Measurements from ENCODE around the gene GPNMB. TPM values are rescaled to one million over a fixed set of nuclear protein-coding genes. Genes with fewer than 3 reads are reported as not detected.

Gene GPNMB
- total and polyA plus RNA-seq, 4 donors, result 4.4 to 47.6 (median 26.6) TPM

- Histone ChIP-seq H3K4me3 (ENCODE audit: low read depth, low read length) (no peak overlapping the region), H3K27me3 (ENCODE audit: control insufficient read depth, insufficient read depth, low read length) (no peaks in the 10 kb centered on the region), H3K9me3 (ENCODE audit: control insufficient read depth, insufficient read depth, low read length) (no peaks in the 10 kb centered on the region), H3K27ac (ENCODE audit: low read depth, low read length) (no peak overlapping the region), H3K36me3 (ENCODE audit: control insufficient read depth, insufficient read depth, low read length) (no peaks in the 10 kb centered on the region), H3K4me1 (ENCODE audit: control insufficient read depth, insufficient read depth, low read length) (no peaks in the 10 kb centered on the region)
- 95% methylated on average over 2 of the region's 4 CpGs for WGBS (ENCODE audit: insufficient coverage)
- DNase-seq (ENCODE audit: low read depth in 4 of 6, low spot score in 6 of 6), result no peak
Observed at GRCh38 chr7:23292623-23293022, 46.0 kb downstream of the GPNMB start.

- Histone ChIP-seq H3K27me3 (ENCODE audit: control insufficient read depth, insufficient read depth, low read length) (no peaks in the 10 kb centered on the region), H3K4me3 (ENCODE audit: low read depth, low read length) (no peak overlapping the region), H3K9me3 (ENCODE audit: control insufficient read depth, insufficient read depth, low read length) (no peaks in the 10 kb centered on the region), H3K27ac (ENCODE audit: low read depth, low read length) (no peak overlapping the region), H3K36me3 (ENCODE audit: control insufficient read depth, insufficient read depth, low read length) (no peaks in the 10 kb centered on the region), H3K4me1 (ENCODE audit: control insufficient read depth, insufficient read depth, low read length) (no peaks in the 10 kb centered on the region)
- WGBS (ENCODE audit: insufficient coverage), result 91% methylated on average over 9 of the region's 12 CpGs
- DNase-seq (ENCODE audit: low read depth in 4 of 6, low spot score in 6 of 6), result no peak
Observed at GRCh38 chr7:23293500-23294073, 47.0 kb downstream of the GPNMB start.

- Histone ChIP-seq H3K4me1 (ENCODE audit: control insufficient read depth, insufficient read depth, low read length) (peaks cover 2% of the 10 kb centered on the region), H3K27me3 (ENCODE audit: control insufficient read depth, insufficient read depth, low read length) (no peaks in the 10 kb centered on the region), H3K27ac (ENCODE audit: low read depth, low read length) (no peak overlapping the region), H3K9me3 (ENCODE audit: control insufficient read depth, insufficient read depth, low read length) (no peaks in the 10 kb centered on the region), H3K36me3 (ENCODE audit: control insufficient read depth, insufficient read depth, low read length) (no peaks in the 10 kb centered on the region), H3K4me3 (ENCODE audit: low read depth, low read length) (no peak overlapping the region)
- DNase-seq (ENCODE audit: low read depth in 4 of 6, low spot score in 6 of 6), result no peak
- WGBS (ENCODE audit: insufficient coverage), result 89% methylated on average over 5 of the region's 6 CpGs
Observed at GRCh38 chr7:23294549-23295400, 48.2 kb downstream of the GPNMB start.

- H3K4me1 ChIP-seq (ENCODE audit: control insufficient read depth, insufficient read depth, low read length), result peaks cover 4% of the 10 kb centered on the region
- H3K27me3 ChIP-seq (ENCODE audit: control insufficient read depth, insufficient read depth, low read length), result no peaks in the 10 kb centered on the region
- H3K4me3 ChIP-seq (ENCODE audit: low read depth, low read length), result no peak overlapping the region
- no peak overlapping the region for H3K27ac ChIP-seq (ENCODE audit: low read depth, low read length)
- no peaks in the 10 kb centered on the region for H3K36me3 ChIP-seq (ENCODE audit: control insufficient read depth, insufficient read depth, low read length)
- no peaks in the 10 kb centered on the region for H3K9me3 ChIP-seq (ENCODE audit: control insufficient read depth, insufficient read depth, low read length)
- DNase-seq (ENCODE audit: low read depth in 4 of 6, low spot score in 6 of 6), result no peak
Observed at GRCh38 chr7:23295401-23295697, 48.8 kb downstream of the GPNMB start.

- no peaks in the 10 kb centered on the region for H3K27me3 ChIP-seq (ENCODE audit: control insufficient read depth, insufficient read depth, low read length)
- peaks cover 4% of the 10 kb centered on the region for H3K4me1 ChIP-seq (ENCODE audit: control insufficient read depth, insufficient read depth, low read length)
- peak overlapping the region; percentile 86 for H3K4me3 ChIP-seq (ENCODE audit: low read depth, low read length)
- peak in 1 of 6 donors; percentile 44 for DNase-seq (ENCODE audit: low read depth in 4 of 6, low spot score in 6 of 6)
- WGBS (ENCODE audit: insufficient coverage), result 85% methylated on average over 2 of the region's 11 CpGs
- peak overlapping the region; percentile 77 for H3K27ac ChIP-seq (ENCODE audit: low read depth, low read length)
- H3K36me3 ChIP-seq (ENCODE audit: control insufficient read depth, insufficient read depth, low read length), result peaks cover under 1% of the 10 kb centered on the region
- H3K9me3 ChIP-seq (ENCODE audit: control insufficient read depth, insufficient read depth, low read length), result no peaks in the 10 kb centered on the region
Observed at GRCh38 chr7:23298141-23298881, 51.7 kb downstream of the GPNMB start.

GRCh38 chr7:23298885-23299769 is 52.6 kb downstream of the GPNMB start, which contains the start of gene MALSU1:
TSS of gene MALSU1 (plus strand) at chr7:23299339. CDS start at chr7:23299353, 14 bp downstream.
- WGBS (ENCODE audit: insufficient coverage), result under 1% methylated on average over 56 of the region's 59 CpGs
- peak; percentile 89 to 100 (median 96) for DNase-seq (ENCODE audit: low read depth in 4 of 6, low spot score in 6 of 6)
- Histone ChIP-seq H3K27ac (ENCODE audit: low read depth, low read length) (peak within 1 kb of the TSS; percentile 77), H3K4me3 (ENCODE audit: low read depth, low read length) (peak within 1 kb of the TSS; percentile 86), H3K4me1 (ENCODE audit: control insufficient read depth, insufficient read depth, low read length) (peaks cover 4% of the 10 kb centered on the region), H3K27me3 (ENCODE audit: control insufficient read depth, insufficient read depth, low read length) (no peaks in the 10 kb centered on the region), H3K36me3 (ENCODE audit: control insufficient read depth, insufficient read depth, low read length) (peaks cover 3% of the 10 kb centered on the region), H3K9me3 (ENCODE audit: control insufficient read depth, insufficient read depth, low read length) (no peaks in the 10 kb centered on the region)

GRCh38 chr7:23299770-23300300 is 53.3 kb downstream of the GPNMB start:
- H3K27me3 ChIP-seq (ENCODE audit: control insufficient read depth, insufficient read depth, low read length), result no peaks in the 10 kb centered on the region
- no peak for DNase-seq (ENCODE audit: low read depth in 4 of 6, low spot score in 6 of 6)
- peak overlapping the region; percentile 76 for H3K27ac ChIP-seq (ENCODE audit: low read depth, low read length)
- WGBS (ENCODE audit: insufficient coverage), result 14% methylated on average over 3 of the region's 12 CpGs
- H3K36me3 ChIP-seq (ENCODE audit: control insufficient read depth, insufficient read depth, low read length), result peaks cover 3% of the 10 kb centered on the region
- H3K9me3 ChIP-seq (ENCODE audit: control insufficient read depth, insufficient read depth, low read length), result no peaks in the 10 kb centered on the region
- H3K4me1 ChIP-seq (ENCODE audit: control insufficient read depth, insufficient read depth, low read length), result peaks cover 4% of the 10 kb centered on the region
- H3K4me3 ChIP-seq (ENCODE audit: low read depth, low read length), result peak overlapping the region; percentile 86

- no peaks in the 10 kb centered on the region for H3K4me1 ChIP-seq (ENCODE audit: control insufficient read depth, insufficient read depth, low read length)
- H3K27ac ChIP-seq (ENCODE audit: low read depth, low read length), result no peak overlapping the region
- no peaks in the 10 kb centered on the region for H3K27me3 ChIP-seq (ENCODE audit: control insufficient read depth, insufficient read depth, low read length)
- H3K36me3 ChIP-seq (ENCODE audit: control insufficient read depth, insufficient read depth, low read length), result peaks cover 7% of the 10 kb centered on the region
- H3K9me3 ChIP-seq (ENCODE audit: control insufficient read depth, insufficient read depth, low read length), result peaks cover 2% of the 10 kb centered on the region
- H3K4me3 ChIP-seq (ENCODE audit: low read depth, low read length), result no peak overlapping the region
- WGBS (ENCODE audit: insufficient coverage), result 89% methylated on average over 1 of the region's 2 CpGs
- DNase-seq (ENCODE audit: low read depth in 4 of 6, low spot score in 6 of 6), result no peak
Observed at GRCh38 chr7:23306936-23307521, 60.5 kb downstream of the GPNMB start.

- Histone ChIP-seq H3K27me3 (ENCODE audit: control insufficient read depth, insufficient read depth, low read length) (no peaks in the 10 kb centered on the region), H3K27ac (ENCODE audit: low read depth, low read length) (no peak overlapping the region), H3K4me3 (ENCODE audit: low read depth, low read length) (no peak overlapping the region), H3K9me3 (ENCODE audit: control insufficient read depth, insufficient read depth, low read length) (peaks cover 2% of the 10 kb centered on the region), H3K4me1 (ENCODE audit: control insufficient read depth, insufficient read depth, low read length) (no peaks in the 10 kb centered on the region), H3K36me3 (ENCODE audit: control insufficient read depth, insufficient read depth, low read length) (peaks cover 4% of the 10 kb centered on the region)
- WGBS (ENCODE audit: insufficient coverage), result no CpG with 5 or more reads among the region's 6 CpGs
- no peak for DNase-seq (ENCODE audit: low read depth in 4 of 6, low spot score in 6 of 6)
Observed at GRCh38 chr7:23308754-23309153, 62.2 kb downstream of the GPNMB start.

All from spinal cord (tissue), 10 donors.